Measurements from ENCODE around the gene PAK4.

GRCh38 chr19:39136225-39136940 is 10.8 kb downstream of the PAK4 start:
- TF ChIP-seq EZH2 (IDR thresholded peaks at IDR 0.05; ENCODE audit: low read length) (no peak), CTCF (optimal IDR thresholded peaks at IDR 0.05 in 1 of 3, IDR thresholded peaks at IDR 0.05 in 1 of 3, conservative IDR thresholded peaks at IDR 0.05 in 1 of 3; ENCODE audit: extremely low read depth in 1 of 3, insufficient read depth in 2 of 3, low read length in 3 of 3) (no peak)
